Fibroblast of the aortic adventitia (primary cell): ENCODE data around the gene EPN2. TPM values are rescaled to one million over a fixed set of nuclear protein-coding genes. Genes with fewer than 3 reads are reported as not detected.

Experiments
- DNase-seq: peaks from one replicate; pipeline ENCODE4 v3.0.0-alpha.2; 2010; ENCODE audit warnings: low read depth
- H3K4me3 ChIP-seq: 2 replicates; pipeline ENCODE4 v1.5.1; 2011; ENCODE audit warnings: low read depth, mild to moderate bottlenecking, control low read depth, low read length, moderate library complexity
- total RNA-seq: library from RNA; depleted of rRNA; stranded (reverse); fragments of >200 nt; gene quantifications from 2 replicates; pipeline ENCODE4 v1.2.3, GENCODE V29; 2012; ENCODE audit warnings: low replicate concordance
- TF ChIP-seq, protein P1 (sequence below): IDR thresholded peaks from 2 replicates; pipeline ENCODE4 v1.5.1; 2011; ENCODE audit warnings: mild to moderate bottlenecking, low read length, control low read depth, inconsistent platforms; ENCODE audit not compliant: insufficient read depth

Gene EPN2
- total RNA-seq, 1 donor, result 30.7 TPM

DNA sequence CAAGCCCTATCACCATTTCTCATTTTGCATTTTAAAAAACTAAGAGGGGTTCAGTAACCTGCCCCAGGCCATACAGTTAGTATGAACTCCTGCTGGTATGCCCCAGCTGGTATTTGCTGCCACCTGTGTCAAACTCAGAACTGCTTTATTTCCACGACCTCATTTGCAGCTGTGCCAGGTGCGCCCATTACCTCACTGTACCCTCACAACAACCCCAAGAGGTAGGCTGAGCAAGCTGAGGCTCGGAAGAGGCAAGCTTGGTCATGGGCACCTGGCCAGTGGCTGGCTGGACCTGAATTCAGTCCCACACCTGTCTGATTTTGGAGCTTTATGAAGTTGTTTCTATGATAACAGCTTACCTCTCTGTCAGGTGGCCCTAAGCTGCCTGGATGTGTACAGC is 7.6 kb downstream of the EPN2 start:
- no peak overlapping the region for H3K4me3 ChIP-seq
- no peak for DNase-seq
- TF ChIP-seq, protein P1, sequence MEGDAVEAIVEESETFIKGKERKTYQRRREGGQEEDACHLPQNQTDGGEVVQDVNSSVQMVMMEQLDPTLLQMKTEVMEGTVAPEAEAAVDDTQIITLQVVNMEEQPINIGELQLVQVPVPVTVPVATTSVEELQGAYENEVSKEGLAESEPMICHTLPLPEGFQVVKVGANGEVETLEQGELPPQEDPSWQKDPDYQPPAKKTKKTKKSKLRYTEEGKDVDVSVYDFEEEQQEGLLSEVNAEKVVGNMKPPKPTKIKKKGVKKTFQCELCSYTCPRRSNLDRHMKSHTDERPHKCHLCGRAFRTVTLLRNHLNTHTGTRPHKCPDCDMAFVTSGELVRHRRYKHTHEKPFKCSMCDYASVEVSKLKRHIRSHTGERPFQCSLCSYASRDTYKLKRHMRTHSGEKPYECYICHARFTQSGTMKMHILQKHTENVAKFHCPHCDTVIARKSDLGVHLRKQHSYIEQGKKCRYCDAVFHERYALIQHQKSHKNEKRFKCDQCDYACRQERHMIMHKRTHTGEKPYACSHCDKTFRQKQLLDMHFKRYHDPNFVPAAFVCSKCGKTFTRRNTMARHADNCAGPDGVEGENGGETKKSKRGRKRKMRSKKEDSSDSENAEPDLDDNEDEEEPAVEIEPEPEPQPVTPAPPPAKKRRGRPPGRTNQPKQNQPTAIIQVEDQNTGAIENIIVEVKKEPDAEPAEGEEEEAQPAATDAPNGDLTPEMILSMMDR, result no peak

DNA sequence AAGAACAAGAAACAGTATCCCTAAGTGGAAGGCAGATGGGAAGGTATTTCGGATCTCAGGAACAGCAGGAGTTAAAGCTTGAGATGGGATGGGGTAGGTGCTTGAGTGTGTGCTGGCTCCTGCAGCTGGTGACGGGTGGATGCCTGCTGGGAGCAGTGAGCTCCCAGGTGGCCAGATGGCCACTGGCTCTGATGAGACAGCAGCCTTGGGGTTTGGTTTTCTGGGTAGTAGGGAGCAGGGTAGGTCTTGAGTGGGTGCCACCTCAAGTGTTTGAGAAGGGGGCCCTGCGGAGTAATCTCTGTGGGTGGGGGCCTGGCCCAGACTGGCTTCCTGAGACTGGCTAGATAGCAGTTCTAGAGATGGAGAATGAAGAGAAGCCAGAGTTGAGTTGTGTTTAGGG is 10.3 kb downstream of the EPN2 start:
- TF ChIP-seq, protein P1, result no peak
- DNase-seq, result no peak
- no peak overlapping the region for H3K4me3 ChIP-seq

DNA sequence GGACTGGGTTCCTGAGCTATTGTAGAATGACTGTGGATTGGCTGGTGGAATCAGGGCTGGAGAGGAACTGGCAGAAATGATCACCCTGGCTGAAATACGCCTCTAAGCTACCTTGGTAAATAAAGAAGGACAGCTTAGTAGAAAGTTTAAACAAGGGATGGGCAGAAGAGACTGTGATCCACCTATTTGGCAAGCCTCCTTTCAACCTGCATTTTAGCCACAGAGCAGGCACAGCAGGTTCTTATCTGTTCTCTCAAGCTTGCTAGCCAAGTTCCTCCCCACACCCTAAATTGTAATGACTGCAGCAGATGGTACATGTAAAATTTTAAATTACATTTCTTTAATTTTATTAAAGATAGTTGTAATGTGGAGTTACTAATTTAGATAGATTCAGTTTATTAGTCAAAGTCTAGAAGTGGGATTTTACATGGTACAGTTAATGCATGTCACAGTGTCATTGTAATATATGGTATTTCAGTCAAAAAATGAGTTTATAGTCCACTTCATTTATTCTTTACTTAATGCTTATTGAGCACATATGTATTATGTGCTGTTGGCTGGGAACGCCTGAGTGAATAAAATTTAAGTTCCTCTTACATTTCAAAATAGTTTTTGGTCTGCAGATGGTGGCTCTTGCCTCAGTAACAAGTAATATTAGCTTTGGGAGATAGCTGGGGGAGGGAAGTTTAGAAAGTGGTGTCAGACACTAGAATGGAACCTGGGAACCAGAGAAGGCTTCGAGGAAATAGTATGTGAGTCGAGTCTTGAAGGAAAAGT is 11.2 kb downstream of the EPN2 start:
- no peak overlapping the region for H3K4me3 ChIP-seq
- DNase-seq, result peak; percentile 24
- TF ChIP-seq, protein P1, result no peak

DNA sequence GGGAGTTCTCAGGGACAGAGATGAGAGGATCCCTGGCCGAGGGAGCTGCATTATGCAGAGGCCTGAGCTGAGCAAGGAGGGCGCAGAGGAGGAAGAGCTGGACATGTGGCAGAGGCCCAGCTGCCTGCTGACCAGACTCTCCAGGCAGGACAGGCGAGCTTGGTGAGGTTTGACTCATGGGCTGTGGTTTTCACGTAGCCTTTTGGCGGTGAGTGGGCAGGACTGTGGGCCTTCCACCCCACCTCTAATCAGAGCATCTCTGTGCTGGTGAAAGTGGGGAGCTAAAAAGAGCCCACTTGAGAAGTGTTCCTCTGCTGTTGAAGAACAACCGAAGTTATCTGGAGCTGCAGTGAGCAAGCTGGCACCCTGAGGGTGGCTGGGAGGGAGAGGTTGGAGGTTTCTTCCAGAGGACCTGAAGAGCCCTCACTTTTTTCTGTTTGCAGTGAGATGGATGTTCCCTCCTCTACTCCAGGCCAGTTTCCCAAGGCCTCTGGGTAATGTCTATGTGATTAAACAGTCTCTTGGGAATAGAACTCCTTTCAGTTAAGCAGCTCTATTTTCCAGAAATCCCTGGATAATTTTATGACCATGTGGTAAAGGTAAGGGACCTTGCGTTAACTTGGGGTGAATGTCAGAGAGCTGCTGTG is 11.9 kb downstream of the EPN2 start:
- peak; percentile 87 for DNase-seq
- TF ChIP-seq, protein P1, result no peak
- H3K4me3 ChIP-seq, result no peak overlapping the region

DNA sequence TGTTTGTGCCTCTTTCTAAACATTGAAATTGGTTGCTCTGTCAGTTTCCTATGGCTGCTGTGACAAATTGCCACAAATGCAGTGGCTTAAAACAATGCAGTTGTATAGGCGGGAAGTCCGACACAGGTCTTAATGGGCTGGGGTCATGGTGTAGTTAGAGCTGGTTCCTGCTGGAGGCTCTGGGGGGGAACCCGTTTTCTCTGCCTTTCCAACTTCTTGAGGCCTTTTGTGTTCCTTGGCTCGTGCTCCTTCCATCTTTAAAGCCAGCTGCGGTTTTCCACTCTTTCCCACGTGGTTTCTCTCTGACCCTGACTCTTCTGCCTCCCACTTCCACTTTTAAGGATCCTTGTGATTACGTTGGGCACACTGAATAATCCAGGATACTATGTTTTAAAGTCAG is 12.5 kb downstream of the EPN2 start:
- TF ChIP-seq, protein P1, result peak; percentile 12
- no peak overlapping the region for H3K4me3 ChIP-seq
- peak; percentile 78 for DNase-seq

DNA sequence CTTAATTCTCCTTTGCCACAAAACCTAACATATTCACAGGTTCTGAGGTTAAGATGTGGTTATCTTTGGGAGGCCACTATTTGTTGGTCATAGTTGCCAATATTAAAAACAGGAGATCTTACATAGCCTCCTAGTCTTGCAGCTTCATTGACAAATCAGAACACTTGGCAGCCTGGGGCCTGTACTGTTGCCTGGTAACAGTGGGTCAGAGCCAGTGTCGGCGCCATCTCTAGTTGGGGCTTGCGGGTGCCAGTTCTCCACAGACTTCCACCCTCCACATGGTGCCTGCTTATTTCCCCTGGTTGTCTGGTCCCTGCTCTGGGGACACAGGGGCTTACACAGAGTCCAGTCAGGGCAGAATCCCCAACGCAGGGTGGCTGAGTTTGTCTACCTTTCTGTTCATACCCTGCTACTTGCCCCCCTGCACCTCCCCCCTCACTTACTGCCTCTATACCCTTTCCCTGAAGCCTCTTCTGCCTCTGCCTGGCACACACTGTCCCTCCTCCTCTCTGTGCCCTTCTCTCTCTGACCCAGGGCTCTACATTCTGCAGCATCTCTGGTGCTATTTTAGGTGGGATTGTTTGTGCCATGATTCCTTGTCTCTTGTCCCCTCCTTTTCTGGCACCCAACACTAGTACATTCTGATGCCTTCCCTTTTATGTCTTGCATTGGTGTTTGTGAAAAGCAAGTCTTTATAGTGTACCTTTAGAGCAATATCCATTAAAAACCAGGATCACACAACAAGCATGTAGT is 13.4 kb downstream of the EPN2 start:
- DNase-seq, result peak; percentile 28
- H3K4me3 ChIP-seq, result no peak overlapping the region
- TF ChIP-seq, protein P1, result no peak
